Thyroid gland (tissue), 4 donors: ENCODE results near the gene FXYD6. TPM values are rescaled to one million over a fixed set of nuclear protein-coding genes. Genes with fewer than 3 reads are reported as not detected.

Experiments used
- DNase-seq, 2 donors: peaks; one replicate each; pipeline ENCODE4 v3.0.0-alpha.2; 2019
- H3K27ac ChIP-seq, 3 donors: fragments of 200-600 bp; sonication (generic); 1 replicate in 2 of 3; 2 replicates in 1 of 3; pipeline ENCODE4 v1.5.1; 2016 to 2019; ENCODE audit warnings: mild to moderate bottlenecking in 1 of 3, moderate library complexity in 1 of 3
- H3K27me3 ChIP-seq: fragments of 200-600 bp; sonication (generic); one replicate; pipeline ENCODE4 v1.5.1; 2019
- H3K36me3 ChIP-seq, 2 donors: fragments of 200-600 bp; sonication (generic); one replicate each; pipeline ENCODE4 v1.5.1; 2016 to 2019
- H3K4me1 ChIP-seq, 2 donors: fragments of 200-600 bp; sonication (generic); one replicate each; pipeline ENCODE4 v1.5.1; 2017 to 2019
- H3K4me3 ChIP-seq, 3 donors: fragments of 200-600 bp; sonication (generic); replicated peaks in 1 of 3; 1 replicate in 2 of 3; 2 replicates in 1 of 3; pipeline ENCODE4 v1.5.1; 2016; ENCODE audit warnings: mild to moderate bottlenecking in 1 of 3
- H3K9me3 ChIP-seq: fragments of 200-600 bp; sonication (generic); one replicate; pipeline ENCODE4 v1.5.1; 2017
- POLR2A ChIP-seq, 2 donors: fragments of 450-650 bp; IDR thresholded peaks; one replicate each; pipeline ENCODE4 v1.6.1; 2017; ENCODE audit warnings: antibody characterized with exemption in 2 of 2, mild to moderate bottlenecking in 2 of 2, moderate library complexity in 1 of 2
- WGBS, 2 donors: methylation state at CpG; one replicate each; pipeline ENCODE4 v1.1.5; 2017; 5-methylcytosine and 5-hydroxymethylcytosine counted together
- intact Hi-C: fragments of 100-400 bp; cut with DNase I; formaldehyde crosslinking; loops from one replicate; pipeline ENCODE4 v1.15.1; 2023
- total RNA-seq, 4 donors: library from RNA; depleted of rRNA; stranded (reverse); fragments of >200 nt; gene quantifications; one replicate each; pipeline ENCODE4 v1.2.3, GENCODE V29; 2016
- TF ChIP-seq, protein P1 (sequence below), 6 experiments: fragments of 200-600 bp in 3 of 6; fragments of 450-650 bp in 3 of 6; sonication (generic) in 3 of 6; IDR thresholded peaks; one replicate each; pipeline ENCODE4 v1.5.1; 2016 to 2019; ENCODE audit warnings: antibody characterized with exemption in 6 of 6, mild to moderate bottlenecking in 2 of 6, inconsistent platforms in 1 of 6, moderate library complexity in 1 of 6

Gene FXYD6
- total RNA-seq, 4 donors from 2014 or later: 34.2 to 143 (median 88.6) TPM

GRCh38 chr11:117789241-117789640 lies 87.2 kb downstream of the FXYD6 start:
- intact Hi-C loops: no loop called here
- H3K36me3 ChIP-seq: no peaks in the 10 kb centered on the region
- TF ChIP-seq, protein P1, sequence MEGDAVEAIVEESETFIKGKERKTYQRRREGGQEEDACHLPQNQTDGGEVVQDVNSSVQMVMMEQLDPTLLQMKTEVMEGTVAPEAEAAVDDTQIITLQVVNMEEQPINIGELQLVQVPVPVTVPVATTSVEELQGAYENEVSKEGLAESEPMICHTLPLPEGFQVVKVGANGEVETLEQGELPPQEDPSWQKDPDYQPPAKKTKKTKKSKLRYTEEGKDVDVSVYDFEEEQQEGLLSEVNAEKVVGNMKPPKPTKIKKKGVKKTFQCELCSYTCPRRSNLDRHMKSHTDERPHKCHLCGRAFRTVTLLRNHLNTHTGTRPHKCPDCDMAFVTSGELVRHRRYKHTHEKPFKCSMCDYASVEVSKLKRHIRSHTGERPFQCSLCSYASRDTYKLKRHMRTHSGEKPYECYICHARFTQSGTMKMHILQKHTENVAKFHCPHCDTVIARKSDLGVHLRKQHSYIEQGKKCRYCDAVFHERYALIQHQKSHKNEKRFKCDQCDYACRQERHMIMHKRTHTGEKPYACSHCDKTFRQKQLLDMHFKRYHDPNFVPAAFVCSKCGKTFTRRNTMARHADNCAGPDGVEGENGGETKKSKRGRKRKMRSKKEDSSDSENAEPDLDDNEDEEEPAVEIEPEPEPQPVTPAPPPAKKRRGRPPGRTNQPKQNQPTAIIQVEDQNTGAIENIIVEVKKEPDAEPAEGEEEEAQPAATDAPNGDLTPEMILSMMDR (IDR thresholded peaks at IDR 0.05): no peak
- TF ChIP-seq POLR2A (IDR thresholded peaks at IDR 0.05): no peak
- H3K4me1 ChIP-seq: no peaks in the 10 kb centered on the region
- no peak overlapping the region for H3K4me3 ChIP-seq
- H3K27ac ChIP-seq: no peak overlapping the region
- no peaks in the 10 kb centered on the region for H3K27me3 ChIP-seq
- no peaks in the 10 kb centered on the region for H3K9me3 ChIP-seq
- DNase-seq: no peak
- WGBS, 2 donors: 92 to 93% methylated on average over 4 of the region's 4 CpGs

Other genes with a start within 250 kb of the FXYD6 start
- 1 to 10 TPM in 2 of 4 donors, under 1 TPM in 2; 0.54 to 1.8 (median 0.99) TPM for gene DSCAML1, start 79.4 kb downstream of the FXYD6 start, total RNA-seq
- 1 to 10 TPM in 3 of 4 donors, under 1 TPM in 1; 0.42 to 2.8 (median 1.5) TPM for gene FXYD2, start 51.9 kb downstream of the FXYD6 start, total RNA-seq
- 10 to 100 TPM in 3 of 4 donors, 1 to 10 TPM in 1; 8.5 to 24.3 (median 13.0) TPM for gene TMPRSS13, start 52.7 kb upstream of the FXYD6 start, total RNA-seq
- gene IL10RA, start 109.7 kb upstream of the FXYD6 start, total RNA-seq: 10 to 100 TPM in 3 of 4 donors, 1 to 10 TPM in 1; 5.3 to 21.9 (median 10.6) TPM
- gene TMPRSS4, start 200.4 kb upstream of the FXYD6 start, total RNA-seq: 1 to 10 TPM in 2 of 4 donors, under 1 TPM in 1, not detected in 1; 0.83 to 1.5 (median 1.1) TPM
- gene SMIM35, start 210.3 kb upstream of the FXYD6 start, total RNA-seq: not detected